ENCODE measurements around the gene PTPN4. TPM values are rescaled to one million over a fixed set of nuclear protein-coding genes. Genes with fewer than 3 reads are reported as not detected.

PTPN4 gene
- total and polyA plus RNA-seq, 2 experiments from 2014 or later: 41.6 to 90.4 TPM

DNA sequence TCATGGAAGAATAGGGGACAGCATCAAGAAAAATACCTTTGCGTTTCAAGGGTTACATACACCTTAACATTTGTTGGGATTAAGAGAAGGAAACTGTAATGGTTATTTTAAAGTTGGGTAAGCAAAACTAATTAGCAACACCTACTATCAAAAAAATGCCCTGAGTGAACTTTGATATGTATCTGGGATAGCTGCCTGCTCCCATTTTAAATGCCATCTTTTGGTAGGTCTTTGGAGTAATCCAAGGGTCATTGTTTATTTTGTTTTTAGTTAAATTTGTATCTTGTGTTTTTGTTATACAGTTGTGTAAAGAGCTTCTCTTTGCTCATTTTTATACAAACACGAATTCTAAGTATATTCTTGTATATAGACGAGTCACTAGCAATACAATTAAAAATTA is 9.9 kb downstream of the PTPN4 start (continued):
- TF ChIP-seq, protein P1, sequence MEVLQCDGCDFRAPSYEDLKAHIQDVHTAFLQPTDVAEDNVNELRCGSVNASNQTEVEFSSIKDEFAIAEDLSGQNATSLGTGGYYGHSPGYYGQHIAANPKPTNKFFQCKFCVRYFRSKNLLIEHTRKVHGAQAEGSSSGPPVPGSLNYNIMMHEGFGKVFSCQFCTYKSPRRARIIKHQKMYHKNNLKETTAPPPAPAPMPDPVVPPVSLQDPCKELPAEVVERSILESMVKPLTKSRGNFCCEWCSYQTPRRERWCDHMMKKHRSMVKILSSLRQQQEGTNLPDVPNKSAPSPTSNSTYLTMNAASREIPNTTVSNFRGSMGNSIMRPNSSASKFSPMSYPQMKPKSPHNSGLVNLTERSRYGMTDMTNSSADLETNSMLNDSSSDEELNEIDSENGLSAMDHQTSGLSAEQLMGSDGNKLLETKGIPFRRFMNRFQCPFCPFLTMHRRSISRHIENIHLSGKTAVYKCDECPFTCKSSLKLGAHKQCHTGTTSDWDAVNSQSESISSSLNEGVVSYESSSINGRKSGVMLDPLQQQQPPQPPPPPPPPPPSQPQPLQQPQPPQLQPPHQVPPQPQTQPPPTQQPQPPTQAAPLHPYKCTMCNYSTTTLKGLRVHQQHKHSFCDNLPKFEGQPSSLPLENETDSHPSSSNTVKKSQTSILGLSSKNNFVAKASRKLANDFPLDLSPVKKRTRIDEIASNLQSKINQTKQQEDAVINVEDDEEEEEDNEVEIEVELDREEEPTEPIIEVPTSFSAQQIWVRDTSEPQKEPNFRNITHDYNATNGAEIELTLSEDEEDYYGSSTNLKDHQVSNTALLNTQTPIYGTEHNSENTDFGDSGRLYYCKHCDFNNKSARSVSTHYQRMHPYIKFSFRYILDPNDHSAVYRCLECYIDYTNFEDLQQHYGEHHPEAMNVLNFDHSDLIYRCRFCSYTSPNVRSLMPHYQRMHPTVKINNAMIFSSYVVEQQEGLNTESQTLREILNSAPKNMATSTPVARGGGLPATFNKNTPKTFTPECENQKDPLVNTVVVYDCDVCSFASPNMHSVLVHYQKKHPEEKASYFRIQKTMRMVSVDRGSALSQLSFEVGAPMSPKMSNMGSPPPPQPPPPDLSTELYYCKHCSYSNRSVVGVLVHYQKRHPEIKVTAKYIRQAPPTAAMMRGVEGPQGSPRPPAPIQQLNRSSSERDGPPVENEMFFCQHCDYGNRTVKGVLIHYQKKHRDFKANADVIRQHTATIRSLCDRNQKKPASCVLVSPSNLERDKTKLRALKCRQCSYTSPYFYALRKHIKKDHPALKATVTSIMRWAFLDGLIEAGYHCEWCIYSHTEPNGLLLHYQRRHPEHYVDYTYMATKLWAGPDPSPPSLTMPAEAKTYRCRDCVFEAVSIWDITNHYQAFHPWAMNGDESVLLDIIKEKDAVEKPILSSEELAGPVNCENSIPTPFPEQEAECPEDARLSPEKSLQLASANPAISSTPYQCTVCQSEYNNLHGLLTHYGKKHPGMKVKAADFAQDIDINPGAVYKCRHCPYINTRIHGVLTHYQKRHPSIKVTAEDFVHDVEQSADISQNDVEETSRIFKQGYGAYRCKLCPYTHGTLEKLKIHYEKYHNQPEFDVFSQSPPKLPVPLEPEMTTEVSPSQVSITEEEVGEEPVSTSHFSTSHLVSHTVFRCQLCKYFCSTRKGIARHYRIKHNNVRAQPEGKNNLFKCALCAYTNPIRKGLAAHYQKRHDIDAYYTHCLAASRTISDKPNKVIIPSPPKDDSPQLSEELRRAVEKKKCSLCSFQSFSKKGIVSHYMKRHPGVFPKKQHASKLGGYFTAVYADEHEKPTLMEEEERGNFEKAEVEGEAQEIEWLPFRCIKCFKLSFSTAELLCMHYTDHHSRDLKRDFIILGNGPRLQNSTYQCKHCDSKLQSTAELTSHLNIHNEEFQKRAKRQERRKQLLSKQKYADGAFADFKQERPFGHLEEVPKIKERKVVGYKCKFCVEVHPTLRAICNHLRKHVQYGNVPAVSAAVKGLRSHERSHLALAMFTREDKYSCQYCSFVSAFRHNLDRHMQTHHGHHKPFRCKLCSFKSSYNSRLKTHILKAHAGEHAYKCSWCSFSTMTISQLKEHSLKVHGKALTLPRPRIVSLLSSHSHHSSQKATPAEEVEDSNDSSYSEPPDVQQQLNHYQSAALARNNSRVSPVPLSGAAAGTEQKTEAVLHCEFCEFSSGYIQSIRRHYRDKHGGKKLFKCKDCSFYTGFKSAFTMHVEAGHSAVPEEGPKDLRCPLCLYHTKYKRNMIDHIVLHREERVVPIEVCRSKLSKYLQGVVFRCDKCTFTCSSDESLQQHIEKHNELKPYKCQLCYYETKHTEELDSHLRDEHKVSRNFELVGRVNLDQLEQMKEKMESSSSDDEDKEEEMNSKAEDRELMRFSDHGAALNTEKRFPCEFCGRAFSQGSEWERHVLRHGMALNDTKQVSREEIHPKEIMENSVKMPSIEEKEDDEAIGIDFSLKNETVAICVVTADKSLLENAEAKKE (CRISPR knock-in tag; IDR thresholded peaks at IDR 0.05): no peak
- TF ChIP-seq EZH2phosphoT487 (IDR thresholded peaks at IDR 0.05; ENCODE audit: unreplicated experiment) (no peak), CREB1 (CRISPR knock-in tag; IDR thresholded peaks at IDR 0.05; ENCODE audit: low read depth) (no peak)

DNA sequence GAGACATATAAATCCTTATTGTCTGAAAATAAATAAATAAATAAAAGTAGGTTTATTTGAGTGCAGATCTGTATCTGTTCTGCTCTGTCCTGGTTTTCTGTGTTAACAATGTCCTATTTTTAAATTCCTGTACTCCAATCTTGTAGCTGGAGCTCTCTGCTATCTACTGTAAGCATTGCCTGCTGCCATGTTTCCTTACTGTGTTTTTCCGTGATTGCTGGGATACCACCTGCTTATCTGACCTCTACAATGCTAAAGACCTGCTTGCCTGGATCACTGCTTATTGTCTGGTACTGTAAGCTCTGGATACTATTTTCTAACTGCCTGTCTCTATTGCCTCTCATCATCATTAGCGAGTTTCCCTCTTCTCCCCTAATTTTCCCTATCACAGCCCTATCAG is 11.6 kb downstream of the PTPN4 start:
- Mint-ChIP-seq H3K4me3 (no peak overlapping the region), H3K9me3 (no peaks in the 10 kb centered on the region), H3K27ac (peak overlapping the region; percentile 19; the same call in 1 of the 2 replicates), H3K27me3 (ENCODE audit: insufficient read depth, low read depth, poor library complexity) (peaks cover 4% of the 10 kb centered on the region), H3K36me3 (ENCODE audit: low read depth) (0 out of 3 replicates have a peak, but pooled peaks cover under 1% of the 10 kb centered on the region), H3K4me1 (peaks cover 28% of the 10 kb centered on the region)
- Histone ChIP-seq H4K20me1 (replicated peaks; ENCODE audit: insufficient read depth) (peaks cover 31% of the 10 kb centered on the region), H3K9me2 (ENCODE audit: insufficient read depth) (no peaks in the 10 kb centered on the region), H3F3A (replicated peaks; ENCODE audit: low read depth) (no peaks in the 10 kb centered on the region), H3K36me3 (ENCODE audit: insufficient read depth) (no peaks in the 10 kb centered on the region), H3K27me3 (ENCODE audit: insufficient read depth) (no peaks in the 10 kb centered on the region), H2AFZ (no peak overlapping the region), H3K79me2 (replicated peaks; ENCODE audit: insufficient read depth) (peaks cover 100% of the 10 kb centered on the region), H3K4me2 (no peak overlapping the region), H3K4me3 (no peak overlapping the region), H3K27ac (ENCODE audit: low read depth) (no peak overlapping the region), H3K4me1 (ENCODE audit: insufficient read depth) (peaks cover 43% of the 10 kb centered on the region)
- DNase-seq (ENCODE audit: low spot score) (no peak), ATAC-seq (peak; percentile 18; the same call in 2 of the 3 replicates)
- TF ChIP-seq CREB1 (CRISPR knock-in tag; IDR thresholded peaks at IDR 0.05; ENCODE audit: low read depth) (no peak), STAT1 (IDR thresholded peaks at IDR 0.05; ENCODE audit: unreplicated experiment) (no peak), JUNB (IDR thresholded peaks at IDR 0.05; ENCODE audit: unreplicated experiment) (no peak), EZH2phosphoT487 (IDR thresholded peaks at IDR 0.05; ENCODE audit: unreplicated experiment) (no peak), POLR2AphosphoS5 (IDR thresholded peaks at IDR 0.05; ENCODE audit: low read depth) (no peak), EZH2 (IDR thresholded peaks at IDR 0.05; ENCODE audit: low read depth, unreplicated experiment) (no peak), ZNF331 (CRISPR knock-in tag; IDR thresholded peaks at IDR 0.05; ENCODE audit: low read depth) (no peak)
- TF ChIP-seq, protein P1 (CRISPR knock-in tag; IDR thresholded peaks at IDR 0.05): no peak
- TF ChIP-seq, protein P2, sequence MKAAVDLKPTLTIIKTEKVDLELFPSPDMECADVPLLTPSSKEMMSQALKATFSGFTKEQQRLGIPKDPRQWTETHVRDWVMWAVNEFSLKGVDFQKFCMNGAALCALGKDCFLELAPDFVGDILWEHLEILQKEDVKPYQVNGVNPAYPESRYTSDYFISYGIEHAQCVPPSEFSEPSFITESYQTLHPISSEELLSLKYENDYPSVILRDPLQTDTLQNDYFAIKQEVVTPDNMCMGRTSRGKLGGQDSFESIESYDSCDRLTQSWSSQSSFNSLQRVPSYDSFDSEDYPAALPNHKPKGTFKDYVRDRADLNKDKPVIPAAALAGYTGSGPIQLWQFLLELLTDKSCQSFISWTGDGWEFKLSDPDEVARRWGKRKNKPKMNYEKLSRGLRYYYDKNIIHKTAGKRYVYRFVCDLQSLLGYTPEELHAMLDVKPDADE (IDR thresholded peaks at IDR 0.05): no peak

Measured in GM23338 (cell line).